MM.1S (cell line): ENCODE results near the gene ANKH.

ENCODE experiments used
- EZH2 ChIP-seq: fragments of 300-600 bp; sonication (generic); optimal IDR thresholded peaks from 2 replicates; pipeline ENCODE3; 2017; ENCODE audit warnings: low read depth, mild to moderate bottlenecking, antibody characterized with exemption, low read length, mixed read lengths
- EZH2phosphoT487 ChIP-seq: fragments of 300-600 bp; sonication (generic); IDR thresholded peaks from 2 replicates; pipeline ENCODE4 v1.6.1; 2018; ENCODE audit warnings: antibody characterized with exemption, low read length
- TF ChIP-seq, protein P1 (sequence below): fragments of 300-600 bp; sonication (generic); IDR thresholded peaks from 2 replicates; pipeline ENCODE4 v1.5.1; 2016; ENCODE audit warnings: antibody characterized with exemption, low read length, mixed read lengths

DNA sequence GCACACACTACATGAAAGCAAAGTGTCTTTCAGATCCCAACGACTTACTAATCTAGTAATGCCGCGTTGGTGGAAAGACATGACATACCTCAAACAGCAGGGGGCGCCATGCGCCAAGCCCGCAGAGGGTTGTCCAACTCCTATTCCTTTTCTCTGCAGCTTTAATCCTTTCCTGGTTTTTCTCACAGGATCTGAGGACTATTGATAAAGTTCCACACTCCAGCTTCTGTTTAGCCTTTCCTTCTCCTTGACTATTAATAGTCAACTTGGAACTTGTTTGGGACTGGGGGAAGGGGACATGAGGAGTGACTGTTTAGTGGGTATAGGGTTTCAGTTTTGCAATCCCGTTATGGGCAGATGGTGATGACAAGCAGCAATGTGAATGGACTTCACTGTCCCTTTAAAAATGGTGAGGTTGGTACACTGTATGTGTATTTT lies 144.1 kb downstream of the ANKH start:
- TF ChIP-seq, protein P1, sequence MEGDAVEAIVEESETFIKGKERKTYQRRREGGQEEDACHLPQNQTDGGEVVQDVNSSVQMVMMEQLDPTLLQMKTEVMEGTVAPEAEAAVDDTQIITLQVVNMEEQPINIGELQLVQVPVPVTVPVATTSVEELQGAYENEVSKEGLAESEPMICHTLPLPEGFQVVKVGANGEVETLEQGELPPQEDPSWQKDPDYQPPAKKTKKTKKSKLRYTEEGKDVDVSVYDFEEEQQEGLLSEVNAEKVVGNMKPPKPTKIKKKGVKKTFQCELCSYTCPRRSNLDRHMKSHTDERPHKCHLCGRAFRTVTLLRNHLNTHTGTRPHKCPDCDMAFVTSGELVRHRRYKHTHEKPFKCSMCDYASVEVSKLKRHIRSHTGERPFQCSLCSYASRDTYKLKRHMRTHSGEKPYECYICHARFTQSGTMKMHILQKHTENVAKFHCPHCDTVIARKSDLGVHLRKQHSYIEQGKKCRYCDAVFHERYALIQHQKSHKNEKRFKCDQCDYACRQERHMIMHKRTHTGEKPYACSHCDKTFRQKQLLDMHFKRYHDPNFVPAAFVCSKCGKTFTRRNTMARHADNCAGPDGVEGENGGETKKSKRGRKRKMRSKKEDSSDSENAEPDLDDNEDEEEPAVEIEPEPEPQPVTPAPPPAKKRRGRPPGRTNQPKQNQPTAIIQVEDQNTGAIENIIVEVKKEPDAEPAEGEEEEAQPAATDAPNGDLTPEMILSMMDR = peak; percentile 95
- TF ChIP-seq EZH2 (no peak), EZH2phosphoT487 (no peak)
